Epithelial cell of proximal tubule (primary cell): ENCODE measurements around the gene CDK5R2. TPM values are rescaled to one million over a fixed set of nuclear protein-coding genes. Genes with fewer than 3 reads are reported as not detected.
A peak's percentile ranks its signal among the peaks of the same experiment; 100 is the strongest.

Experiments
- DNase-seq: peaks from one replicate; pipeline ENCODE4 v3.0.0-alpha.2; 2011; ENCODE audit warnings: low read depth
- H3K4me3 ChIP-seq: 2 replicates; pipeline ENCODE4 v1.5.1; 2011; ENCODE audit warnings: low read depth, mild to moderate bottlenecking, low read length
- CTCF ChIP-seq: conservative IDR thresholded peaks from 2 replicates; pipeline ENCODE4 v1.5.1; 2012; ENCODE audit warnings: low read depth, mild to moderate bottlenecking, low read length
- total RNA-seq: library from RNA; depleted of rRNA; stranded (reverse); fragments of >200 nt; gene quantifications from 2 replicates; pipeline ENCODE4 v1.2.3, GENCODE V29; 2015

The CDK5R2 gene
- total RNA-seq, 1 donor from 2014 or later: not detected

DNA sequence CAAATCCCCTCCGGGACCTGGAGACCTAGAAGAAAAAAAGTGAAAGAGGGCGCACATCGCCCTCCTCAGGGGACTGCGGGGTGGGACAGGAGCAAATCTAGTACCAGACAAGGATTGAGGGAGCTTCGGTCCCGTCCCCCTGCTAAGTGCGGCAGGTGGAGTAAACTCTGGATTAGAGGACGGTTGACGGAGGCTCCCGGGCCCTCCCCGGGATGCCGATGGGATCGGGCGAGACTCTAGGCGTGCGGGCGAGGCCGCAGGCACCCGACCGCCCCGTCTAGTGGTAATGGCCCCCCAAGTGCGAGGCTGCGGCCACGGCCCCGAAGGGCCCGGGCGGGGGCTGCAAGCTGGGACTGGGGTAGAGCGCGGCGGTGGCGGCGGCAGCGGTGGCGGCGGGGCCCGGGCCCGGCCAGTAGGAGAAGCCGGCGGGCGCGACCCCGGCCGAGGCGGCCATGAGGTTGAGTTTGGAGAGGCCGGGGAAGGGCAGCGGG lies 22.0 kb downstream of the CDK5R2 start:
- no peak overlapping the region for H3K4me3 ChIP-seq
- no peak for DNase-seq
- TF ChIP-seq CTCF: peak; percentile 14

GRCh38 chr2:218981881-218982585 lies 22.6 kb downstream of the CDK5R2 start:
- no peak for TF ChIP-seq CTCF
- no peak overlapping the region for H3K4me3 ChIP-seq
- no peak for DNase-seq

GRCh38 chr2:218982586-218983262 lies 23.3 kb downstream of the CDK5R2 start:
- DNase-seq: no peak
- H3K4me3 ChIP-seq: no peak overlapping the region
- TF ChIP-seq CTCF: no peak

GRCh38 chr2:218983263-218983933 lies 23.9 kb downstream of the CDK5R2 start:
- no peak for DNase-seq
- TF ChIP-seq CTCF: no peak

DNA sequence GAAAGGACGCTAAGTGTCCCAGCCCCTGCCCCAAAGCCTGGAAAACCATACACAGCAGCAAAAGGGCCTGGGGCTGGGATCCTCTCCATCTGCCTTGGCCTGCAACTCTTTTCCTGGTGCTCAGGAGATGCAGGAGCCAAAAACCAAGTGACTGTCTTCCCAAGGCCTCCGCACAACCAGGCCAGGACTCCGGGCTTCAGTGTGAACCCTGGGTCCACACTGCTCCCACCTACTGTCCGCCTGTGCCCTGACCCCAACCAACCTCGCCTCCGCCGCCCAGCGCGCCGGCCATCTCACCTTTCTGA lies 24.4 kb downstream of the CDK5R2 start:
- no peak for DNase-seq
- TF ChIP-seq CTCF: no peak
- H3K4me3 ChIP-seq: no peak overlapping the region

More at GRCh38 chr2:218983263-218983933, 23.9 kb downstream of the CDK5R2 start:
- no peak overlapping the region for H3K4me3 ChIP-seq

DNA sequence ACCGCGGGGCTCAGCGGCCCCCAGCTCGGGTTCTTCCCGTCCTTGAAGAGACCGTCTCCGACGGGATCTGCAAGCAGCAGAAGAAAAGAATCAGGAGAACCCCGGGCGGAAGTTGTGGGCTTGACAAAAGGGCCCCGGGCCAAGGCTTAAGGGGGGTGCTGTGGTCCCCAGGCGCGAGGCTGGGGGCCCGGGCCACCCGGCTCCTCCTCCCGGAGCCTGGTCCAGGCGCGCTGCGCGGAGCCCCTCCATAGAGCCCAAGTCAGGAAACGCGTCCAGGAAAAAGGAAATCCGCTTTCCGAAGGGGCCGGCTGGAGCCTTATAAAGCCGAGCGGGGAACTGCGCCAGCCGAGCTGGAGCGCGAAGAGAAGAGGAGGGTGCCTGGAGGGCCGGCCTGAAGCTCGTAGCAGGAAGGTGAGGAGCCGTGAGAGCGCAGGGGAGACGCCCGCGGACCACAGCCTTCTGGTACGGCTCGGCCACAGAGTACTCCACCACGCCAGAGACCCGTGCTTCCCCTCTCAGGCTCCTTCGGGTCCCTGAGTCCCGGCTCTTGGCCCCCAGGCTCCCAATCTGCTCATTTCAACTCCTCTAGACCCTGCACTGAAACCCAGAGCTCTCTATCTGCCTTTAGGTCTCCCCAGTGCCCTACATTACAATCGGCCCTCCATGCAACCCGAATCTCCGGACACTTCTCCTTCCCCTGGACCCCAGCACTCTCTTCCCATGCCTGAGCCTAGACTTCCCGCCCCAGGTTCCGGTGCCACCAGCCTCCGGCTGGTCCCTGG lies 25.0 kb downstream of the CDK5R2 start:
- TF ChIP-seq CTCF: no peak
- no peak overlapping the region for H3K4me3 ChIP-seq
- DNase-seq: no peak
